ENCODE measurements around the gene GTF2A2. TPM values are rescaled to one million over a fixed set of nuclear protein-coding genes. Genes with fewer than 3 reads are reported as not detected.

GTF2A2 gene
- total RNA-seq: 52.3 and 53.6 TPM in 2 replicates

GRCh38 chr15:59656897-59657634 lies at the start of gene GTF2A2:
Gene GTF2A2 (minus strand): TSS chr15:59657515. CDS start chr15:59652277, 5,238 bp downstream.

GRCh38 chr15:59688782-59689625 lies 31.7 kb upstream of the GTF2A2 start, which contains the start of gene BNIP2:
Gene BNIP2 (minus strand): TSS chr15:59689320. CDS start chr15:59682457, 6,863 bp downstream.

GRCh38 chr15:59611276-59612260 lies 45.7 kb downstream of the GTF2A2 start, which contains the start of gene GCNT3:
Gene GCNT3 (plus strand): TSS chr15:59611783. CDS start chr15:59618239, 6,456 bp downstream.

Other genes starting within 250 kb of the GTF2A2 start
- gene FAM81A, start 219.3 kb downstream of the GTF2A2 start, total RNA-seq: 0.19 and 0.78 TPM in 2 replicates
- 4.2 and 5.6 TPM in 2 replicates for gene GCNT3, start 45.7 kb downstream of the GTF2A2 start, total RNA-seq
- gene BNIP2, start 31.8 kb upstream of the GTF2A2 start, total RNA-seq: 66.5 and 92.9 TPM in 2 replicates